ENCODE data around the gene NOP53.
"Not testable (repeated sequence)": the region's sequence is repeated elsewhere in the genome, so short reads cannot be mapped to it uniquely, and the experiment has no call there.

Gene NOP53

GRCh38 chr19:47801270-47801669 is 55.9 kb downstream of the NOP53 start:
- FAIRE-seq (no peak), DNase-seq (ENCODE audit: extremely low spot score, insufficient read length, low read depth) (no peak)

- DNase-seq (ENCODE audit: extremely low spot score, insufficient read length, low read depth), result no peak
- no peak for FAIRE-seq
Observed at GRCh38 chr19:47802521-47803043, 57.2 kb downstream of the NOP53 start.

GRCh38 chr19:47803148-47803547 is 57.8 kb downstream of the NOP53 start:
- not testable (repeated sequence) for DNase-seq (ENCODE audit: extremely low spot score, insufficient read length, low read depth); FAIRE-seq

- DNase-seq (ENCODE audit: extremely low spot score, insufficient read length, low read depth); FAIRE-seq: not testable (repeated sequence)
Observed at GRCh38 chr19:47803671-47804070, 58.3 kb downstream of the NOP53 start.

- not testable (repeated sequence) for FAIRE-seq; DNase-seq (ENCODE audit: extremely low spot score, insufficient read length, low read depth)
Observed at GRCh38 chr19:47804451-47804850, 59.1 kb downstream of the NOP53 start, which contains the start of gene TPRX1. Gene TPRX1, minus strand, starts transcription at chr19:47804551. Its CDS starts 12 bp downstream, at chr19:47804539.

- DNase-seq (ENCODE audit: extremely low spot score, insufficient read length, low read depth) (no peak), FAIRE-seq (no peak)
Observed at GRCh38 chr19:47805313-47805712, 60.0 kb downstream of the NOP53 start.

- DNase-seq (ENCODE audit: extremely low spot score, insufficient read length, low read depth), result no peak
Observed at GRCh38 chr19:47806435-47806834, 61.1 kb downstream of the NOP53 start.

More at GRCh38 chr19:47806435-47806834, 61.1 kb downstream of the NOP53 start:
- no peak for FAIRE-seq

All from GM18507 (cell line).